H1 (cell line): ENCODE measurements around the gene PI16. TPM values are rescaled to one million over a fixed set of nuclear protein-coding genes. Genes with fewer than 3 reads are reported as not detected.

ENCODE experiments used
- BACH1 ChIP-seq: IDR thresholded peaks from 2 replicates; pipeline ENCODE4 v1.6.1; 2012; ENCODE audit warnings: low read length, improper control_type of control experiment
- GTF2F1 ChIP-seq: IDR thresholded peaks from 2 replicates; pipeline ENCODE4 v1.6.1; 2012; ENCODE audit warnings: low read depth, low read length, improper control_type of control experiment, borderline replicate concordance
- MAFK ChIP-seq: IDR thresholded peaks from 2 replicates; pipeline ENCODE4 v1.6.1; 2012; ENCODE audit warnings: low read depth, mild to moderate bottlenecking, improper control_type of control experiment, low read length
- PHF8 ChIP-seq: fragments of 200-600 bp; sonication (generic); conservative IDR thresholded peaks from 2 replicates; pipeline ENCODE4 v1.7.1; 2012; ENCODE audit warnings: low read depth, mild to moderate bottlenecking, inconsistent platforms, low read length, moderate library complexity
- SP1 ChIP-seq: IDR thresholded peaks from 2 replicates; pipeline ENCODE4 v1.6.1; 2011; ENCODE audit warnings: low read depth, low read length
- polyA plus RNA-seq, 7 experiments: library from polyadenylated mRNA; depleted of rRNA in 3 of 7; stranded (reverse) in 5 of 7; unstranded in 2 of 7; fragments of >200 nt in 5 of 7; fragments of 200-250 nt in 2 of 7; gene quantifications; 1 replicate in 5 of 7; 2 replicates in 1 of 7; 4 replicates in 1 of 7; pipeline versions ENCODE4 v1.2.1 to v1.2.3, GENCODE V29; 2011 to 2013; ENCODE audit warnings: missing spikeins in 2 of 7, mixed read lengths in 2 of 7
- total RNA-seq: library from RNA; stranded (reverse); fragmentation: NEBNext Ultra II Directional; extraction: Animal tissue kit (Norgen Biotek cat#: 25700); gene quantifications from 2 replicates; pipeline ENCODE4 v1.2.1, GENCODE V29; 2021
- TF ChIP-seq, protein P1 (sequence below), 3 experiments: IDR thresholded peaks; 1 replicate in 2 of 3; 2 replicates in 1 of 3; pipeline versions ENCODE4 v1.5.1 to v1.6.1; 2011; ENCODE audit warnings: low read length in 3 of 3, mild to moderate bottlenecking in 3 of 3, inconsistent platforms in 2 of 3, low read depth in 1 of 3, moderate library complexity in 1 of 3; ENCODE audit not compliant: insufficient read depth in 1 of 3; ENCODE audit errors: control extremely low read depth in 1 of 3

Gene PI16
- total and polyA plus RNA-seq, 2 of the 8 experiments (the other 6 are each of a cell fraction or from before 2014, with no cell fraction given): 0.05 TPM; not detected in 1

DNA sequence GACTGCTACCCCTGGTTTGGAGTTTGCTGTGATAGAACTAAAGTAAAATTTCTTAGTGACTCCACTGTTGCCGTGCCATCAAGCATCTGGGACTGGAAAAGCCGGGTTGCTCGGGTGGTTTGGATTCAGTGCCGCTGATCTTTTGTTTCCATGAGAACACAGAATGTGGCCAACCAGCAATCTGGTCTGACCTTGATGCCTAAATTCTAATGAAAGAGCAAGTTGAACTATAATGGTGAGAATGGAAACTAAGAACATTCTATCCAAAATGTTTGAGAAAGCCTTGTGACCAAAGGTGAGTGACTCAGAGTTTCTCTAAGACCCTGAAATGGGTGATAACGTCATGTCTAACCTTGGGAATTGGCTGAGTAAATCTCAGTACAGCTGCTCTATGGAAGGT, 9.9 kb upstream of the PI16 start (continued):
- TF ChIP-seq GTF2F1: no peak
- TF ChIP-seq BACH1: no peak
- TF ChIP-seq, protein P1, sequence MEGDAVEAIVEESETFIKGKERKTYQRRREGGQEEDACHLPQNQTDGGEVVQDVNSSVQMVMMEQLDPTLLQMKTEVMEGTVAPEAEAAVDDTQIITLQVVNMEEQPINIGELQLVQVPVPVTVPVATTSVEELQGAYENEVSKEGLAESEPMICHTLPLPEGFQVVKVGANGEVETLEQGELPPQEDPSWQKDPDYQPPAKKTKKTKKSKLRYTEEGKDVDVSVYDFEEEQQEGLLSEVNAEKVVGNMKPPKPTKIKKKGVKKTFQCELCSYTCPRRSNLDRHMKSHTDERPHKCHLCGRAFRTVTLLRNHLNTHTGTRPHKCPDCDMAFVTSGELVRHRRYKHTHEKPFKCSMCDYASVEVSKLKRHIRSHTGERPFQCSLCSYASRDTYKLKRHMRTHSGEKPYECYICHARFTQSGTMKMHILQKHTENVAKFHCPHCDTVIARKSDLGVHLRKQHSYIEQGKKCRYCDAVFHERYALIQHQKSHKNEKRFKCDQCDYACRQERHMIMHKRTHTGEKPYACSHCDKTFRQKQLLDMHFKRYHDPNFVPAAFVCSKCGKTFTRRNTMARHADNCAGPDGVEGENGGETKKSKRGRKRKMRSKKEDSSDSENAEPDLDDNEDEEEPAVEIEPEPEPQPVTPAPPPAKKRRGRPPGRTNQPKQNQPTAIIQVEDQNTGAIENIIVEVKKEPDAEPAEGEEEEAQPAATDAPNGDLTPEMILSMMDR (IDR thresholded peaks at IDR 0.05; ENCODE audit: control extremely low read depth in 1 of 3, insufficient read depth in 1 of 3, low read depth in 1 of 3, low read length in 3 of 3): no peak
- TF ChIP-seq SP1: no peak
- TF ChIP-seq MAFK: no peak
- TF ChIP-seq PHF8: no peak
